IMR-90 (cell line): ENCODE measurements around the gene VPS54. TPM values are rescaled to one million over a fixed set of nuclear protein-coding genes. Genes with fewer than 3 reads are reported as not detected.

Source experiments
- ATAC-seq: fragments of 200-7000 bp; cut with Tn5 transposase; 2 replicates; pipeline ENCODE4 v1.9.1; 2020; ENCODE audit warnings: low read depth, mild to moderate bottlenecking, moderate library complexity
- BruUV-seq: library from RNA; stranded (reverse); fragments of 400-500 nt; replicated peaks from 2 replicates; lab custom pipeline; 2021; lab: Mats Ljungman, UMichigan
- CTCF ChIA-PET: fragments of 300-600 bp; formaldehyde crosslinking; extraction: SDS; loops from one replicate; lab custom pipeline; 2021; ENCODE audit warnings: antibody characterized with exemption; lab: Yijun Ruan, JAX
- POLR2A ChIA-PET: fragments of 300-600 bp; sonication (Branson Sonifier 250); formaldehyde crosslinking; loops from one replicate; lab custom pipeline; 2022; ENCODE audit warnings: antibody characterized with exemption; ENCODE audit not compliant: unreplicated experiment; lab: Charles Lee
- DNase-seq: peaks from one replicate; pipeline ENCODE4 v3.0.0; 2013
- H2AFZ ChIP-seq: replicated peaks from 2 replicates; pipeline ENCODE3; 2013; ENCODE audit warnings: low read length, mild to moderate bottlenecking; ENCODE audit not compliant: poor library complexity
- H2AK5ac ChIP-seq: 2 replicates; pipeline ENCODE4 v1.6.1; 2013; ENCODE audit warnings: low read depth, low read length, inconsistent platforms
- H2AK9ac ChIP-seq: replicated peaks from 2 replicates; pipeline ENCODE3; 2013; ENCODE audit warnings: mild to moderate bottlenecking, low read depth, low read length, moderate library complexity; ENCODE audit not compliant: poor library complexity
- H2BK120ac ChIP-seq: 2 replicates; pipeline ENCODE4 v1.6.1; 2013; ENCODE audit warnings: low read depth, low read length, inconsistent platforms
- H2BK15ac ChIP-seq: 3 replicates; pipeline ENCODE4 v1.6.1; 2013; ENCODE audit warnings: low read depth, low read length, inconsistent platforms
- H2BK20ac ChIP-seq: 2 replicates; pipeline ENCODE4 v1.6.1; 2013; ENCODE audit warnings: low read depth, mild to moderate bottlenecking, inconsistent platforms, low read length, moderate library complexity
- H2BK5ac ChIP-seq: 2 replicates; pipeline ENCODE4 v1.6.1; 2013; ENCODE audit warnings: mild to moderate bottlenecking, low read depth, low read length, inconsistent platforms; ENCODE audit not compliant: poor library complexity, severe bottlenecking
- H3K14ac ChIP-seq: replicated peaks from 2 replicates; pipeline ENCODE4 v1.6.1; 2013; ENCODE audit warnings: low read depth, low read length, inconsistent platforms
- H3K18ac ChIP-seq: 2 replicates; pipeline ENCODE4 v1.6.1; 2013; ENCODE audit warnings: low read depth, low read length, control low read depth
- H3K23ac ChIP-seq: 2 replicates; pipeline ENCODE4 v1.6.1; 2013; ENCODE audit warnings: low read depth, low read length, inconsistent platforms
- H3K27ac ChIP-seq: 2 replicates; pipeline ENCODE4 v1.5.1; 2013; ENCODE audit warnings: mild to moderate bottlenecking, control low read depth, low read length; ENCODE audit not compliant: insufficient read depth
- H3K27me3 ChIP-seq: 2 replicates; pipeline ENCODE4 v1.6.1; 2013; ENCODE audit warnings: low read length; ENCODE audit not compliant: control insufficient read depth, insufficient read depth
- H3K36me3 ChIP-seq: 2 replicates; pipeline ENCODE4 v1.6.1; 2013; ENCODE audit warnings: low read length, mixed read lengths; ENCODE audit not compliant: control insufficient read depth, insufficient read depth
- H3K4ac ChIP-seq: 2 replicates; pipeline ENCODE4 v1.6.1; 2013; ENCODE audit warnings: low read depth, low read length, inconsistent platforms
- H3K4me1 ChIP-seq: 2 replicates; pipeline ENCODE4 v1.6.1; 2013; ENCODE audit warnings: low read length, mixed read lengths; ENCODE audit not compliant: control insufficient read depth, insufficient read depth
- H3K4me2 ChIP-seq: 2 replicates; pipeline ENCODE4 v1.6.1; 2013; ENCODE audit warnings: low read depth, mild to moderate bottlenecking, control low read depth, low read length, moderate library complexity
- H3K4me3 ChIP-seq: 2 replicates; pipeline ENCODE4 v1.5.1; 2013; ENCODE audit warnings: low read depth, mild to moderate bottlenecking, control low read depth, low read length, moderate library complexity; ENCODE audit not compliant: insufficient read depth
- H3K56ac ChIP-seq: 2 replicates; pipeline ENCODE4 v1.6.1; 2013; ENCODE audit warnings: low read length, inconsistent platforms; ENCODE audit not compliant: insufficient read depth; ENCODE audit errors: extremely low read depth
- H3K79me1 ChIP-seq, 2 experiments: 2 replicates each; pipeline ENCODE4 v1.6.1; 2013; ENCODE audit warnings: low read length in 2 of 2, inconsistent platforms in 1 of 2, low read depth in 1 of 2
- H3K9ac ChIP-seq: 2 replicates; pipeline ENCODE4 v1.6.1; 2013; ENCODE audit warnings: low read depth, low read length, control low read depth
- H3K9me1 ChIP-seq: 2 replicates; pipeline ENCODE4 v1.6.1; 2013; ENCODE audit warnings: low read length, inconsistent platforms; ENCODE audit not compliant: insufficient read depth
- H3K9me3 ChIP-seq: 2 replicates; pipeline ENCODE4 v1.6.1; 2013; ENCODE audit warnings: low read length; ENCODE audit not compliant: control insufficient read depth, insufficient read depth
- H4K20me1 ChIP-seq: 2 replicates; pipeline ENCODE4 v1.6.1; 2013; ENCODE audit warnings: low read length, inconsistent platforms; ENCODE audit not compliant: insufficient read depth
- H4K5ac ChIP-seq: 2 replicates; pipeline ENCODE4 v1.6.1; 2013; ENCODE audit warnings: mild to moderate bottlenecking, low read depth, low read length, control low read depth
- H4K8ac ChIP-seq, 2 experiments: 2 replicates each; pipeline ENCODE4 v1.6.1; 2013; ENCODE audit warnings: low read depth in 2 of 2, low read length in 2 of 2, control low read depth in 1 of 2, inconsistent platforms in 1 of 2
- H4K91ac ChIP-seq: 2 replicates; pipeline ENCODE4 v1.6.1; 2013; ENCODE audit warnings: low read depth, low read length, inconsistent platforms; ENCODE audit not compliant: insufficient read depth
- CEBPB ChIP-seq: IDR thresholded peaks from 2 replicates; pipeline ENCODE4 v1.6.1; 2012; ENCODE audit warnings: low read depth, low read length, improper control_type of control experiment
- CTCF ChIP-seq: conservative IDR thresholded peaks from 2 replicates; pipeline ENCODE4 v1.5.1; 2012; ENCODE audit warnings: mild to moderate bottlenecking, low read depth, low read length, improper control_type of control experiment
- ELK1 ChIP-seq: fragments of 150-350 bp; IDR thresholded peaks from 2 replicates; pipeline ENCODE4 v1.6.1; 2016; ENCODE audit warnings: low read depth, mild to moderate bottlenecking, low read length, moderate library complexity, borderline replicate concordance
- FOS ChIP-seq: fragments of 150-350 bp; IDR thresholded peaks from 2 replicates; pipeline ENCODE4 v1.6.1; 2016; ENCODE audit warnings: low read depth, low read length
- MAZ ChIP-seq: IDR thresholded peaks from 2 replicates; pipeline ENCODE4 v1.6.1; 2012; ENCODE audit warnings: low read depth, mild to moderate bottlenecking, low read length, improper control_type of control experiment, moderate library complexity, borderline replicate concordance
- NFE2L2 ChIP-seq: fragments of 150-350 bp; IDR thresholded peaks from 2 replicates; pipeline ENCODE4 v1.6.1; 2016; ENCODE audit warnings: low read depth, mild to moderate bottlenecking, low read length
- WGBS, 2 experiments: methylation state at CpG; one replicate each; pipeline versions ENCODE4 v1.1.5 to v1.1.7; 2013; ENCODE audit warnings: missing lambda C conversion rate in 2 of 2; ENCODE audit not compliant: insufficient read length in 1 of 2; ENCODE audit errors: extremely low coverage in 2 of 2; 5-methylcytosine and 5-hydroxymethylcytosine counted together
- dilution Hi-C: fragments of 300-500 bp; cut with HindIII; formaldehyde crosslinking; loops from one replicate; pipeline ENCODE4 v1.14.3; 2018; ENCODE audit warnings: low sequenced_read_pairs; ENCODE audit not compliant: unreplicated experiment
- in situ Hi-C: fragments of 300-500 bp; cut with MboI; formaldehyde crosslinking; loops from 3 replicates; pipeline ENCODE4 v1.14.3; 2019; ENCODE audit warnings: low sequenced_read_pairs, inconsistent platforms, mixed read lengths
- intact Hi-C: fragments of 100-400 bp; cut with micrococcal nuclease; formaldehyde crosslinking; loops from 2 replicates; pipeline ENCODE4 v1.10.0; 2022
- polyA plus RNA-seq, 3 experiments: library from polyadenylated mRNA; depleted of rRNA; stranded (reverse); fragments of >200 nt; gene quantifications; 2 replicates each; pipeline ENCODE4 v1.2.3, GENCODE V29; 2012; ENCODE audit warnings: low replicate concordance in 1 of 3
- total RNA-seq: library from RNA; depleted of rRNA; stranded (reverse); fragments of >200 nt; gene quantifications from 2 replicates; pipeline ENCODE4 v1.2.3, GENCODE V29; 2012

Gene VPS54
- total and polyA plus RNA-seq, 2 of the 4 experiments (the other 2 are of a cell fraction): 7.1 to 18.1 TPM

- Histone ChIP-seq H4K20me1 (no peaks in the 10 kb centered on the region), H2BK120ac (no peak overlapping the region), H3K18ac (no peak overlapping the region), H3K9me3 (no peaks in the 10 kb centered on the region), H2BK5ac (no peak overlapping the region), H4K91ac (no peak overlapping the region), H3K79me1 (peaks cover 1 to 10% of the 10 kb centered on the region in 2 experiments; a peak in 3 of 4 replicates), H3K27me3 (no peaks in the 10 kb centered on the region), H3K4me2 (no peak overlapping the region), H2BK20ac (no peak overlapping the region), H2AFZ (no peak overlapping the region), H3K4me1 (peaks cover under 1% of the 10 kb centered on the region; the same call in 1 of the 2 replicates), H3K23ac (no peak overlapping the region), H3K4ac (no peak overlapping the region), H4K5ac (no peak overlapping the region), H2AK9ac (no peak overlapping the region), H3K56ac (no peak overlapping the region), H3K14ac (no peak overlapping the region), H2BK15ac (no peak overlapping the region), H3K27ac (no peak overlapping the region), H4K8ac (no peak overlapping the region), H3K9me1 (0 out of 2 replicates have a peak, but pooled peaks cover 3% of the 10 kb centered on the region), H2AK5ac (no peak overlapping the region), H3K9ac (no peak overlapping the region), H3K36me3 (peaks cover 21% of the 10 kb centered on the region), H3K4me3 (no peak overlapping the region)
- ChIA-PET CTCF (no interaction called here), POLR2A (no interaction called here)
- dilution Hi-C loops: no loop called here
- DNase-seq (no peak), ATAC-seq (no peak)
- no TSS peak for BruUV-seq
- in situ Hi-C loops: loop anchor here (10.0 kb wide), 1 partner anchor 203 kb away; no protein-coding TSS in a partner anchor
- no peak for TF ChIP-seq NFE2L2
- no peak for TF ChIP-seq ELK1
- TF ChIP-seq FOS: no peak
- TF ChIP-seq CTCF: no peak
- TF ChIP-seq MAZ: no peak
- no peak for TF ChIP-seq CEBPB
- 100% methylated on average over 1 of the region's 2 CpGs; no CpG with 5 or more reads in 1 of the 2 experiments for WGBS, 2 experiments
- intact Hi-C loops: loop anchor here (2.0 to 5.0 kb wide), 3 partner anchors 45 to 301 kb away; partner anchors contain the start of genes MDH1 and WDPCP
These were observed 131.2 kb downstream of the VPS54 start for GRCh38 chr2:63888053-63888452.
